ENCODE data around the gene AATF.

DNA sequence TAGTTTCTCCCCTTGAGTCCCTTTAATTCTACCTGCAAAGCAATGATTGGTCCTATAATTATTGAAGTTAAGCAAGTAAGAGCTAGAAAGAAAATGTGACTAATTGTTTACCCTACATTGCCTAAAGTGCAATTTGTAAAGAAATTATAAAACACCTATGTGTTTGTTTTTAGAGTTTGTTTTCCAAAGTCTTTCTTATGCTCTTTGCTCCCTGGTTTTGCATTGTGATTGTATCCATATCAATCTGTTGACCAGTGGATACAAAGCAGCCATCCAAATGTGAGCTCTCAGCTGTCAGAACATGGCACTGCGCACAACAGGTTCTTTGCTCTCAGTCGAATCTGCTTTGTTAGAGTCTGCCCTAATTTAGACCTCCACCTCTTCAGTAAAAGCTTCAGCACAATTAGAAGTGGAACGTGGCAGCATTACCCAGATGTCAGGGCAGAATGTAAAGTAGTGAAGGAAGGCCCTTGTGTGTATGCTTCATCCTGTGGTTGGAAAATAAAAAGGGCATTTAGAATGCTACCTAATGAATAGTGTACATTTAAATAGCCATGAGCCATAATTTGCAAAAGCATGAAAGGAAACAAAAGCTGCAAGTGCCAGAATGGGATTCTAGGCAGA lies 70.5 kb downstream of the AATF start:
- TF ChIP-seq, protein P1, sequence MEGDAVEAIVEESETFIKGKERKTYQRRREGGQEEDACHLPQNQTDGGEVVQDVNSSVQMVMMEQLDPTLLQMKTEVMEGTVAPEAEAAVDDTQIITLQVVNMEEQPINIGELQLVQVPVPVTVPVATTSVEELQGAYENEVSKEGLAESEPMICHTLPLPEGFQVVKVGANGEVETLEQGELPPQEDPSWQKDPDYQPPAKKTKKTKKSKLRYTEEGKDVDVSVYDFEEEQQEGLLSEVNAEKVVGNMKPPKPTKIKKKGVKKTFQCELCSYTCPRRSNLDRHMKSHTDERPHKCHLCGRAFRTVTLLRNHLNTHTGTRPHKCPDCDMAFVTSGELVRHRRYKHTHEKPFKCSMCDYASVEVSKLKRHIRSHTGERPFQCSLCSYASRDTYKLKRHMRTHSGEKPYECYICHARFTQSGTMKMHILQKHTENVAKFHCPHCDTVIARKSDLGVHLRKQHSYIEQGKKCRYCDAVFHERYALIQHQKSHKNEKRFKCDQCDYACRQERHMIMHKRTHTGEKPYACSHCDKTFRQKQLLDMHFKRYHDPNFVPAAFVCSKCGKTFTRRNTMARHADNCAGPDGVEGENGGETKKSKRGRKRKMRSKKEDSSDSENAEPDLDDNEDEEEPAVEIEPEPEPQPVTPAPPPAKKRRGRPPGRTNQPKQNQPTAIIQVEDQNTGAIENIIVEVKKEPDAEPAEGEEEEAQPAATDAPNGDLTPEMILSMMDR (IDR thresholded peaks at IDR 0.05 in 4 of 5, conservative IDR thresholded peaks at IDR 0.05 in 1 of 5), result no peak
- TF ChIP-seq POLR2A (IDR thresholded peaks at IDR 0.05), result no peak

All from gastrocnemius medialis (tissue), 4 donors.